HG02885 (cell line): ENCODE measurements around the gene SLC4A2.
"Not testable (repeated sequence)": the region's sequence is repeated elsewhere in the genome, so short reads cannot be mapped to it uniquely, and the experiment has no call there.

Source experiments
- ATAC-seq: cut with Tn5 transposase; IDR thresholded peaks from one replicate; pipeline ENCODE4 v1.9.1; 2021; ENCODE audit warnings: mild to moderate bottlenecking; ENCODE audit not compliant: unreplicated experiment, poor library complexity

The SLC4A2 gene

GRCh38 chr7:151024435-151025056 lies 34.8 kb upstream of the SLC4A2 start, which contains the start of gene ATG9B:
TSS of gene ATG9B (minus strand) at chr7:151024494. CDS start at chr7:151024423, 71 bp downstream.
- no peak for ATAC-seq

- no peak for ATAC-seq
Observed at GRCh38 chr7:151025924-151026671, 33.3 kb upstream of the SLC4A2 start.

- not testable (repeated sequence) for ATAC-seq
Observed at GRCh38 chr7:151026771-151027727, 32.3 kb upstream of the SLC4A2 start.

- not testable (repeated sequence) for ATAC-seq
Observed at GRCh38 chr7:151027728-151028130, 31.7 kb upstream of the SLC4A2 start.

- peak; percentile 97 for ATAC-seq
Observed at GRCh38 chr7:151028131-151028947, 31.1 kb upstream of the SLC4A2 start, which contains the start of gene ABCB8. TSS of gene ABCB8 (plus strand) at chr7:151028450. CDS start at chr7:151028516, 66 bp downstream.

- ATAC-seq = no peak
Observed at GRCh38 chr7:151028948-151029501, 30.4 kb upstream of the SLC4A2 start.

- ATAC-seq = no peak
Observed at GRCh38 chr7:151031011-151031410, 28.4 kb upstream of the SLC4A2 start.

GRCh38 chr7:151032936-151033863 lies 26.2 kb upstream of the SLC4A2 start:
- ATAC-seq = no peak

- ATAC-seq = no peak
Observed at GRCh38 chr7:151033864-151034249, 25.5 kb upstream of the SLC4A2 start.

GRCh38 chr7:151034312-151035025 lies 24.9 kb upstream of the SLC4A2 start:
- ATAC-seq = no peak

- ATAC-seq = no peak
Observed at GRCh38 chr7:151035026-151035717, 24.2 kb upstream of the SLC4A2 start.

GRCh38 chr7:151035902-151036301 lies 23.5 kb upstream of the SLC4A2 start:
- ATAC-seq = no peak

- ATAC-seq = no peak
Observed at GRCh38 chr7:151038951-151039849, 20.2 kb upstream of the SLC4A2 start.

- no peak for ATAC-seq
Observed at GRCh38 chr7:151039850-151040548, 19.4 kb upstream of the SLC4A2 start.

GRCh38 chr7:151040616-151041375 lies 18.6 kb upstream of the SLC4A2 start:
- no peak for ATAC-seq
